GM21526 (cell line): ENCODE data around the gene GABRR3.

Experiments
- ATAC-seq: cut with Tn5 transposase; IDR thresholded peaks from one replicate; pipeline ENCODE4 v1.9.1; 2021; ENCODE audit warnings: moderate library complexity; ENCODE audit not compliant: unreplicated experiment, low FRiP score

The GABRR3 gene

GRCh38 chr3:97959872-97960271 lies 75.2 kb downstream of the GABRR3 start:
- no peak for ATAC-seq

- ATAC-seq: no peak
Measured at GRCh38 chr3:97958796-97959195, 76.3 kb downstream of the GABRR3 start.

- ATAC-seq: no peak
Measured at GRCh38 chr3:97958396-97958795, 76.7 kb downstream of the GABRR3 start.

GRCh38 chr3:97957617-97958311 lies 77.4 kb downstream of the GABRR3 start:
- ATAC-seq: no peak

GRCh38 chr3:97956051-97956450 lies 79.1 kb downstream of the GABRR3 start:
- no peak for ATAC-seq

GRCh38 chr3:97954228-97954827 lies 80.8 kb downstream of the GABRR3 start:
- no peak for ATAC-seq

- ATAC-seq: no peak
Measured at GRCh38 chr3:97952872-97953271, 82.2 kb downstream of the GABRR3 start.

- no peak for ATAC-seq
Measured at GRCh38 chr3:97952280-97952679, 82.8 kb downstream of the GABRR3 start.

- ATAC-seq: no peak
Measured at GRCh38 chr3:97950360-97950759, 84.8 kb downstream of the GABRR3 start.

GRCh38 chr3:97949743-97950142 lies 85.4 kb downstream of the GABRR3 start:
- ATAC-seq: no peak

- ATAC-seq: no peak
Measured at GRCh38 chr3:97949110-97949485, 86.0 kb downstream of the GABRR3 start.

GRCh38 chr3:97948351-97949109 lies 86.6 kb downstream of the GABRR3 start:
- ATAC-seq: no peak

- no peak for ATAC-seq
Measured at GRCh38 chr3:97942801-97943546, 92.1 kb downstream of the GABRR3 start.

GRCh38 chr3:97940034-97940433 lies 95.1 kb downstream of the GABRR3 start:
- no peak for ATAC-seq

- no peak for ATAC-seq
Measured at GRCh38 chr3:97939401-97939800, 95.7 kb downstream of the GABRR3 start.

GRCh38 chr3:97938444-97938843 lies 96.7 kb downstream of the GABRR3 start:
- ATAC-seq: no peak

- no peak for ATAC-seq
Measured at GRCh38 chr3:97937205-97937604, 97.9 kb downstream of the GABRR3 start.

GRCh38 chr3:97935842-97936241 lies 99.3 kb downstream of the GABRR3 start:
- ATAC-seq: no peak
